Stomach (tissue), 4 donors: ENCODE measurements around the gene ULBP3.
A peak's percentile ranks its signal among the peaks of the same experiment; 100 is the strongest.

Experiments
- CTCF ChIP-seq, 7 experiments: fragments of 450-650 bp in 4 of 7; fragments of 200-600 bp in 3 of 7; sonication (generic) in 3 of 7; IDR thresholded peaks; one replicate each; pipeline ENCODE4 v1.5.1; 2016 to 2019; ENCODE audit warnings: antibody characterized with exemption in 7 of 7, control low read depth in 2 of 7, mild to moderate bottlenecking in 1 of 7
- EP300 ChIP-seq: sonication (generic); formaldehyde crosslinking; IDR thresholded peaks from one replicate; pipeline ENCODE4 v1.6.1; 2017; ENCODE audit warnings: antibody characterized with exemption
- POLR2A ChIP-seq, 4 donors: fragments of 450-650 bp; IDR thresholded peaks; one replicate each; pipeline ENCODE4 v1.6.1; 2016; ENCODE audit warnings: antibody characterized with exemption in 4 of 4, control low read depth in 2 of 4, mild to moderate bottlenecking in 1 of 4, moderate library complexity in 1 of 4
- POLR2AphosphoS5 ChIP-seq, 3 donors: sonication (generic); formaldehyde crosslinking; IDR thresholded peaks; one replicate each; pipeline ENCODE4 v1.6.1; 2016; ENCODE audit warnings: antibody characterized with exemption in 3 of 3

- TF ChIP-seq EP300 (no peak), POLR2A (IDR thresholded peaks at IDR 0.05) (no peak), CTCF (IDR thresholded peaks at IDR 0.05) (peak in 5 of 7 experiments; percentile 64 to 77 (median 71)), POLR2AphosphoS5 (IDR thresholded peaks at IDR 0.05) (no peak)
Measured at GRCh38 chr6:150016324-150017185, 52.4 kb downstream of the ULBP3 start.
